Peyer's patch (tissue), 4 donors: ENCODE data around the gene SMARCA2.

ENCODE experiments used
- CTCF ChIP-seq, 6 experiments: fragments of 450-650 bp in 4 of 6; fragments of 200-600 bp in 2 of 6; sonication (generic) in 1 of 6; IDR thresholded peaks; one replicate each; pipeline ENCODE4 v1.5.1; 2017 to 2019; ENCODE audit warnings: antibody characterized with exemption in 6 of 6, mild to moderate bottlenecking in 3 of 6, moderate library complexity in 1 of 6
- POLR2A ChIP-seq, 2 donors: fragments of 450-650 bp; IDR thresholded peaks; one replicate each; pipeline ENCODE4 v1.5.1; 2017; ENCODE audit warnings: antibody characterized with exemption in 2 of 2, mild to moderate bottlenecking in 2 of 2, moderate library complexity in 2 of 2

GRCh38 chr9:2041736-2042135 is 26.6 kb downstream of the SMARCA2 start:
- no peak for TF ChIP-seq POLR2A (IDR thresholded peaks at IDR 0.05)
- no peak for TF ChIP-seq CTCF (IDR thresholded peaks at IDR 0.05)
